Frontal cortex (tissue), 4 donors: ENCODE results near the gene AGPAT1. TPM values are rescaled to one million over a fixed set of nuclear protein-coding genes. Genes with fewer than 3 reads are reported as not detected.
A peak's percentile ranks its signal among the peaks of the same experiment; 100 is the strongest.
"Not testable (repeated sequence)": the region's sequence is repeated elsewhere in the genome, so short reads cannot be mapped to it uniquely, and the experiment has no call there.

ENCODE experiments used
- DNase-seq, 2 donors: peaks; one replicate each; pipeline ENCODE4 v3.0.0; 2012; ENCODE audit warnings: low spot score in 2 of 2
- FAIRE-seq: peaks from 2 replicates; lab custom pipeline; 2012; peaks lifted over from hg19 to GRCh38; lab: Jason Lieb, UNC
- total RNA-seq: library from RNA; depleted of rRNA; stranded (reverse); fragments of >200 nt; gene quantifications from one replicate; pipeline ENCODE4 v1.2.3, GENCODE V29; 2014
- donor health status: control.
- donor health status: control.
- donor health status: control.

The AGPAT1 gene, protein sequence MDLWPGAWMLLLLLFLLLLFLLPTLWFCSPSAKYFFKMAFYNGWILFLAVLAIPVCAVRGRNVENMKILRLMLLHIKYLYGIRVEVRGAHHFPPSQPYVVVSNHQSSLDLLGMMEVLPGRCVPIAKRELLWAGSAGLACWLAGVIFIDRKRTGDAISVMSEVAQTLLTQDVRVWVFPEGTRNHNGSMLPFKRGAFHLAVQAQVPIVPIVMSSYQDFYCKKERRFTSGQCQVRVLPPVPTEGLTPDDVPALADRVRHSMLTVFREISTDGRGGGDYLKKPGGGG
- total RNA-seq = 14.3 TPM

DNA sequence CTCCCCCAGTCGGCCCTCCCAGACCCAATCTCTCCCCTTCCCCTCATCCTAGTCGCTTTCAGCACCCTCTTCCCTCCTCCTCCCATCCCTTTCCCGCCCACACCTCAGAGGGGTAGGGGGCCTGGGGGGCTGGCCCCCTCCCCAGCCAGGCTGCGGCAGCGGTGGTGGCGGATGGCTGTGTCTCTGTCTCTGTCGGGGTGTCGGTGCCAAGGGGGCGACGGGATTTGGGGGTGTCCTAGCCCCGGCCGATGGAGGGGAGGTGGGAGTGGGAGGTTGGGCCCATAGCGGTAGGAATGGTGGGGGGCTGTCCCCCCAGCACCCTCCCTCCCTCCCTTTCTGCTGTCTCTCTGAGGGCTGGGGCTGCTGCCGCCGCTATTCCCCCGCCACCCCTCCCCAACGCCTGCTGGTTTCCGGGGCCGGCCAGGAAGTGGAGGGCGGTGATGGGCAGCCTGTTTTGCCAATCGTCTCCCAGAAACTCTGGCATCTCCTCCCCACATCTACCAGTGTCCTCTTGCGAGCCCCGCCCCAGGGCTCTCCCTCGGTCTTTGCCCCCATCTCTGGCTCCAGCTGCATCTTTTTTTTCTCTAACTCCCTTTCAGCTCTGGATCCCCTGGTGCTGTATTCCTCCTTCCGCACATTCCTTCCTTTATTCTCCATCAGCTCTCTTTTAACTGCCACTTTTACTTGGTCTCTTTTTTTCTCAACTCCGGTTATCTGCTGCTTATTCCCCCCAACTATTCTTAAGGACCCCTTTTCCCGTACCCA, at the start of gene AGPAT1:
Gene AGPAT1 (minus strand): TSS at position 374 of the 765 bp plus-strand sequence. CDS start 4,588 bp downstream, outside the sequence.
- DNase-seq (peak; percentile 89 to 97), FAIRE-seq (no peak)

DNA sequence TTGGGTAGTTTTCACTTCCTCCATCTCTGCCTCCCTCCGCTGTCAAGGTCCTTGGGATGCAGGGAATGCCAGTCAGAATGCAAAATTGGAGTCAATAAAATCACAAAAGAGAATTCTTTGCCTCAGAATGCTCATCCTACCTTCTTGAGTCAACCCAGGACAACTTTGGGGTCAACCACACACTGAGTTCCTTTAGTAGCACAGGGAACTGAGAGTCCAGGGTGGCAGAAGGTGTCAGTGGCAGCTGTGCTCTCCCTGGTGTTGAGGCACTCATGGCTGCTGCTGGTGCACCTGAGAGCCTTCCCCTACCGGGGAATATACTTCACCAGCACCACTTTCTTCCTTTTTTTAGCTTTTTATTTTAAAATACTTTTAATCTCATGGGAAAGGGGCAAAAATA, 48.8 kb upstream of the AGPAT1 start:
- FAIRE-seq = no peak
- DNase-seq = no peak

DNA sequence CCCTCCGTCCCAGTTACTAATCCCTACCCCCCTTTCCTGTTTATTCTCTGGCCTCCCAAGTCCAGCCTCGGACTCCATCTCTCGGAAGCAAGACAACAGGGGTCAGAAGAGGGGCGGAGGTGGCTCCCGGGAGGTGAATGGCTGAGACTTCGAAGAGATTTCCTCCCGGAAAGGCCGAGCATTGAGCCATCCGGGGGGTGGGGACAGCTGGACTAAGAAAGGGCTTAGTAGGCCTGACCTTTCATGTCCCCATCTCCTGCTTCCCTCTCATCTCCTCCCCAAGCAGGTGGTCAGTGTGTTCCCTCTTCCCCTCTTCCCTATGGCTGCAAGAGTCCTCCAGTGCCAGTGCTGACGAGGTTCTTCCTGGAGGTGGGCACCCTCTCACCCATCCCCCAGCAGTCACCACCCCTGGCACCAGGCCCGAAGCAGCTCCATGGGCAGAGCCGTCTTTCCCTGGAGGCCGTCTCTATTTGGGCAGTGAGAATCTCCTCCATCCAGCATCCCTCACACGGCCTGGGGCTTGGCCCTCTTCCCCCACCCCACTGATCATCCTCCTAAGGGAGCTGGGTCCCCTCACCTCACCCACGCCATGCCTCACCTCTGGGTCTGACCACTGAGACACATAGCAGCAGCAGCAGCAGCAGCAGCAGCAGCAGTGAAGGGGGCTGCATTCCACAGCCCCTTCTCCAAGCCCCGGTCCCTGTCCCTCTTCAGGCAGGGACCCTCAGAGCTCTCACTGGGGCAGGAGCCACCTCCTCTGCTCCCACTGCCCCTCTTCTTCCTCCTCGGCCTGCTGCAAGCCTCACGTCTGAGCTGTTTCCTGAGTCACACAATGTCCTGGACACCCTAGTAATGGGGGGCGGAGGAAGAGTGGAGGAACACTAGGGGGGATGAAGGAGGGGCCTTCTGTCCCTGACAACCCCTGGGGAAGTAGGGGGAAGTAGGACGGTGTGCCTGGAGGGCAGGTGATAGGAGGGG, 47.7 kb upstream of the AGPAT1 start, which contains the start of gene NOTCH4:
Gene NOTCH4 (minus strand): TSS at position 810 of the 978 bp plus-strand sequence. CDS start 139 bp downstream, at position 671.
- DNase-seq (no peak), FAIRE-seq (no peak)

DNA sequence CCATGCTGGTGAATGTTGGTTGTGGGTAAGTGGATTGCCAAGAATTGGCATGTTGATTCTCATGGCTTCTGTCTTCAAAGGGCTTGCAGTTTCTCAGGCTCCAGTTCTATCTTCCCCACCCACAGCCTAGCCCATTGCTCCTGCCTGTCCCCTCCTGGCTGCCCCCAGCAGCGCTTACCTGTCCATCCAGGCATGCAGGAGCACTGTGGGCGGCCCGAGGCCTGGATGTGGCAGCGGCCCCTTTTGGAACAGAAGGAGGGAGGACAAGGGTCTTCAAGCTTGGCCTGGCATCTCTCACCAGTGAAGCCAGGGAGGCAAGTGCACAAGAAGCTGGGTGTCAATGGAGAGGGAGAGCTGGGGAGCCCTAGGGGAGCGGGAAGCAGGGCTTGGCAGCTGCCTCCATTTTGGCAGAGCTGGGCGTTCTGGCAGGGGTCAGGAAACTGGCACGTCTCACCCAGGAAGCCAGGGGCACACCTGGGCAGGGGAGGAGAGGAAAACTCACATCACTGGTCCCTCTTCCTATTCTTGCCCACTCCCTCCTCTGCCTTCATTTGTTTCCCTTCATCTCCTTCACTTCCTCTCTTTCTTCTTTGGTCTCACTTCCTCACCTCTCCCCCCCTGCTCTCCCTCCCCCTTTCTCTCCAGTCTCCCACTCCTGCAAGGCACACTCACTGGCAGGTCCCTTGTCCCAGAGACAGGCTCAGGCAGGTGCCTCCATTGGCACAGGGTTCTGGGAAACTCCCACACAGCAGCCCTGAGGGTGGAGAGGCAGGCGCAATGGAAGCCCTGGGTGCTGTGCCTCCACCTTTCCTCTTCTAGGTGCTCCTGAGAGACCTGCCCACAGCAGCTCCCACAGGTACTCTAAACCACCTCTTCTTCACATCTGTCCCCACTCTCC, 46.7 kb upstream of the AGPAT1 start:
- DNase-seq (no peak), FAIRE-seq (no peak)

DNA sequence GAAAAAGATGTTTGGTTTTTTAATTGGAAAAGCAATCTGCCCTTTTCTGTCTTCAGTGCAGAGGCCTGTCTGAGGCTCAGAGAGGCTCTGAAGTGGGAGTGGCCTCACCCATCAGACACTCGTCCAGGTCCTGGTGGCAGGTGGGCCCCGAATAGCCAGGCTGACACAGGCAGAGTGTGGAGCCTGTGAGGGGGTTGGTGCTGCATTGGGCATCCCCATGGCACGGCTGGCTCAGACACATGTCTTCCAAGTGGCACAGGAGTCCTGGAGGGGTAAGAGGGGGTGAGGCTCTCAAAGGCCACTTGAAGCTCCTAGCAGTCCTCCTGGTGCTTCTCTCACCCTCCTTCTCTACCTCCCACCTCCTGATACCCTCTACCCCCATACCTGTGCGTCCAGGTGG, 44.1 kb upstream of the AGPAT1 start:
- FAIRE-seq (no peak), DNase-seq (no peak)

DNA sequence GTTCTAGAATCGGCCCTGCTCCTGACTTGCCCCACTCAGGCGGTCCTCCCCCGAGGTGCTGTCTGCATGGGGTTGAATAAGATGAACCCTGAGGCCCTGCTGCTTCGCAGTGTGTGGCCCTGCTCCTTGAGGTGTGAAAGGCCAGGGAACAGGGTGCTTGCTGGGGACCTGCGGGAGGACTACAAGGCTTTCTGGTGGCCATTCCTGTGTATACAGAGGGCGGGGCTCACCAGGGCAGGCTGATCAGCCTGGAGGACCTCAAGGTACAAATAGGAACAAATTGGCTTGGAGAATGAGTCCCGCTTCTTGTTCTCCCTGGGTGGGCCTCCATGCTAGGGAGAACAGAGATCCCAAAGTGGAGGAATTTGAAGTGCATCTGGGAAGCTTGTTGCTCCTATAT, 42.3 kb upstream of the AGPAT1 start:
- no peak for DNase-seq
- no peak for FAIRE-seq

DNA sequence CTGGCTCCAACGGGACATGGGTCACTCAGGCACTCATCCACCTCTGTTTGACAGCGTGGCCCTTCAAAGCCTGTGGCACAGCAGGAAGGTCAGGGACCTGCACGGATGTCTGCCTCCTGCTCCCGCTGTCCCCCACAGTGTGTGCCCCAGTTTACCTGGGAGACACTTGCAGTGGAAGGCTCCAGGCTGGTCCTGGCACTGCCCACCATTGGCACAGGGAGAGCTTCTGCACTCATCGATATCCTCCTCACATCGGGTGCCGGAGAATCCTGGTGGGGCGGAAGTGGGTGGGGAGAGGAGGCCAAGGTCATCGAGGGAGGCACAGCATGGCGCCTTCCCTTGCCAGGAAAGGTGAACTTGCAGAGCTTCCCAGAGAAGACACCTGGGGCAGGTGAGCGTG, 41.1 kb upstream of the AGPAT1 start:
- no peak for FAIRE-seq

DNA sequence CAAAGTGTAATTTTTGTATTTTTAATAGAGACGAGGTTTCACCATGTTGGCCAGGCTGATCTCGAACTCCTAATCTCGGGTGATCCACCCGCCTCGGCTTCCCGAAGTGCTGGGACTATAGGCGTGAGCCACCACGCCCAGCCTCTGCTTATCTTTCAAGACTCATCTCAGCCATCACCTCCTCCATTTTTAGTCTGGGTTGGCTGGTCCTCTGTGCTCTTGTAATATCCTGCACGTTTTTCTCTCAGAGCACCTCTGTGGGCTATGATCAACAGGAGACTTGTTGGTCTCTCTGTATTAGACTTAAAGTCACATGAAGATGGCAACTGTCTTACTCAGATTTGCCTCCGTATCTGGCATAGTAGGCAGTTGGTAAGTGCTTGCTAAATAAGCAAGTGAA, 40.4 kb upstream of the AGPAT1 start:
- DNase-seq = no peak
- FAIRE-seq = no peak

More for the DNA sequence above, 41.1 kb upstream of the AGPAT1 start:
- DNase-seq = no peak

DNA sequence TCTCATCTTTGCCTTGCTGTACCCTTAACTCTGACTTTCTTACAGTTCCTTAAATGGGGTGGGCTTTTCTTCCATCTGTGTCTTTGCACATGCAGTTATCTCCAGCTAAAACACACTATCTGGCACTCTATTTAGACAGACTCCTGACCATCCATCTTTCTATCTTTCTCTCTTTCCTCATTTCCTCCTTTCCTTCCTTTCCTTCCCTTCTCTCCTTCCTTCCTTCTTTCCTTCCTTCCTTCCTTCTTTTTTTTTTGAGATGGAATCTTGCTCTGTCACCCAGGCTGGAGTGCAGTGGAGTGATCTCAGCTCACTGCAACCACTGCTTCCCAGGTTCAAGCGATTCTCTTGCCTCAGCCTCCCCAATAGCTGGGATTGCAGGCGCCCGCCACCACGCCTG, 39.7 kb upstream of the AGPAT1 start:
- FAIRE-seq (no peak), DNase-seq (no peak)

DNA sequence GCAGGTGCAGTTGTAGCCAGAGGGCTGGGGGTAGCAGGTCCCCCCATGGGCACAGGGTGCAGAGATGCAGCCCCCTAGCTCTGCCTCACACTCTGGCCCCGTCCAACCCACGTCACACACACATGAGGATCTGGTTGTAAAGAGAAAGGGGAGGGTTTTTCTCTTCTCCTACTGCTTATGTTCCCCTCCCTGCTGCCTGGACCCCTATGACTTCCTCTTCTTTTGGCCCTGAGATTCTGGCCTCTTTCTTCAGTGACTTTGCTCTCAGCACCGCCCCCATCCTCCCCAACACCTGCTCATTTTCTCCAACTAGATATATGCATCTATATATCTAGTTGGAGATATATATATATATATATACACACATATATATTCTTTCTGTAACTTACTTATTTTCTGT, 38.2 kb upstream of the AGPAT1 start:
- no peak for DNase-seq
- no peak for FAIRE-seq

DNA sequence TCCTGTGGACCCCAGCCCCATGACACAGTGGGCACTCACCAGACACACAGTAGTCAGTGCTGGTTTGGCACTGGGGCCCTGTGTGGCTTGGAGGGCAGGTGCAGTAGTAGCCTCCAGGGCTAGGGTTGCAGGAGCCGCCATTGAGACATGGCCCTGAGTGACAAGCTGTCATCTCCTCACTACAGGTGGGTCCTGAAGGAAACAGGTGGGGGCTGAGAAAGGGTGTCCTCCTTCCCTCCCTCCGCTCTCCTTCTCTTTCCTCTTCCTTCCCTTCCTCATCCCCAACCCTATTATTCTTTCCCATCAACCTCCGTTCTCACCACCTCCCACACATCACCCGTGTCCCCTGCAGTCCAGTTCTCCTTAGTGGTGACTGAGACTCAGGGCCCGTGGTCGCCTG, 37.8 kb upstream of the AGPAT1 start:
- DNase-seq (no peak), FAIRE-seq (no peak)

DNA sequence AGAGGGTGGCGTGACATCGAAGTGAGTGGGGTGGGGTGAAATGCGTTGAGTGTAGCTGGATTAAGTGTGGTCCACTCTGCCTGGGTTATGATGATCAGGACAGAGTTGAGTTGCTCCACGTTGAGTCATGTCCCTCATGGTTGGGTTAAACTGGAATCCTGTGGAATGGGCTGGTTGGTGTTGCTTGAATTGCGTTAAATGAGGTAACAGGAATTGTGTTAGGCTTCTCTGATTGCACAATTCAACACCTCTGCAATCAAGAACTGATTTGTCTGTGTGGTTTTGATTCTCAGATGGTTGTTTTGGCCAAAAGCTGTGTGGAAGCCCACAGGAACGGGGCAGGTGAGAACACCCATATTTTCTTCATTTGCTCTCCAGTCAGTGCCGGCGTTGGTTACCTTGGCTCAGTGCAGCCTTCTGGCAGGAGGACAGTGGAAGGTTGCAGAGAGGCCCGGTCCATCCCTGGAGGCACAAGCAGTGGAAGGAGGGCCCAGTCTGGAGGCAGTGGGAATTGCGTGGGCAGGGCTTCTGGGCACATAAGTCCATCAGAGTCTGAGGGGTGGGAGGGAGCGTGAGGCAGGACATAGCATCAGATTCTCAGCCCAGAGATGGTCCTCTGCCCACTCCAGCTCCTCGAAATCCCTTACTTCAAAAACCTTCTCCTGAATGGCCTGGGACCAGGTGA, 36.3 kb upstream of the AGPAT1 start:
- no peak for DNase-seq
- FAIRE-seq = no peak

DNA sequence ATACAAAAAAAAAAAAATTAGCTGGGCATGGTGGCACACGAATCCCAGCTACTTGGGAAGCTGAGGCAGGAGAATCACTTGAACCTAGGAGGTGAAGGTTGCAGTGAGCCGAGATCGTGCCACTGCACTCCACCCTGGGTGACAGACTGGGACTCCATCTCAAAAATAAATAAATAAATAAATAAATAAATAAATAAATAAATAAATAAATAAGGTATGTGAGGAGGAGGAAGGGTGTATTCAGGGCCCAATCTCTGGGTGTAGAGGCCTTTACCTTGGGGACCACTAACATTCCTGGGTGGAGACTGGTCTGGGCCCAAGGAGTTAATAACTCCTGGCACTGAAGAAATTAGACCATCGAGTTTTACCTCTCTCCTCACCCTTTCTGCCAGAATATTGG, 35.5 kb upstream of the AGPAT1 start:
- FAIRE-seq, DNase-seq: not testable (repeated sequence)

DNA sequence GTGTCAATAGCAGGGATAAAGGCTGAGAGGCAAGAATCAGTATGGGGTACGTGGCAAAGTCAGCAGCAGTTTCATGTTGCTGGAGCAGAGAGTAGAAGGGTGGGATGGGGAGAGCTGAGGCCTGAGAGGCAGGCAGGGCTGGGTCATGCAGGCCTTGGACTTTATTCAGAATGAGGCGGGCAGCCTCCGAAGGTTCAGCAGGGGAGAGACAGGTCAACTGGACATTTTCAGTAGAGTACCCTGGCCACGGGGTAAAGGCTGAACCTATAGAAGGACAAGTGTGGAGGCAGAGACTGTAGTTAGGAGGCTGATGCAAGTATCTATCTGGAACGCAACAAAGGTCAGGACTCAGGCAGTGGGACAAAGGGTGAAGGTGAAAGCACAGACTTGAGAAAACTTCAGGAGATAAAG, 34.3 kb upstream of the AGPAT1 start:
- DNase-seq = no peak

DNA sequence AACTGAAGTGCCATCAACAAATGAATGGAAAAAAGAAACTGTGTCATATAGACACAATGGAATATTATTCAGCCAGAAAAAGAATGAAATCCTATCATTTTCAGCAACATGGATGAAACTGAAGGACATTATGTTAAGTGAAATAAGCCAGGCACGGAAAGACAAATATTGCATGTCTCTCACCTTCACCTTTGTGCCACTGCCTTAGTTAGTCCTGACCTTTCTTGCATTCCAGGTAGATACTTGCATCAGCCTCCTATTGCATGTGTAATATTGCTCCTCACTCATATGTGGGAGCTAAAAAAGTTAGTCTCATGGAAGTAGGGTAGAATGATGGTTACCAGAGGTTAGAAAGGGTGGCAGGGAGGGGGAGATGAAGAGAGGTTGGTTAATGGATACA, 33.1 kb upstream of the AGPAT1 start:
- FAIRE-seq (no peak), DNase-seq (no peak)

More for the DNA sequence above, 34.3 kb upstream of the AGPAT1 start:
- FAIRE-seq = no peak

DNA sequence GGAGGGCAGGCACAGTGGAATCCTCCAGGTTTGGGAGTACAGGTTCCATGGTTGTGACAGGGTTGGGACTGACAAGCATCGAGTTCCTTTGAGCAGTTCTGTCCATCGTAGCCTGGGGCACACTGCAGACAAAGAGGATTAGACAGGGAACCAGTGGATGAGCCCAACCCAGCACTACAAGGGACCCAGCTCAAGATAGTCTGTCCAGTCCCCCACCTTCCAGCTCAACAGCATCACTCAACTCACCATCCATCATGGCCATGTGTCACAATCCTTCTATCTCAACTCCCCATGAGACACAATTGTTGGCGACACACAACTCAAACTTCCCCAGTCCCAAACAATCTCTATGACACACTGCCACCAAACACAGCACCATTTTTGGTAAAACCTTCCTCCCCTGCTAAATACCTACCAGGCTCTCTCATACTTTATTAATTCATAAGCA, 28.4 kb upstream of the AGPAT1 start:
- no peak for FAIRE-seq
- DNase-seq = no peak

DNA sequence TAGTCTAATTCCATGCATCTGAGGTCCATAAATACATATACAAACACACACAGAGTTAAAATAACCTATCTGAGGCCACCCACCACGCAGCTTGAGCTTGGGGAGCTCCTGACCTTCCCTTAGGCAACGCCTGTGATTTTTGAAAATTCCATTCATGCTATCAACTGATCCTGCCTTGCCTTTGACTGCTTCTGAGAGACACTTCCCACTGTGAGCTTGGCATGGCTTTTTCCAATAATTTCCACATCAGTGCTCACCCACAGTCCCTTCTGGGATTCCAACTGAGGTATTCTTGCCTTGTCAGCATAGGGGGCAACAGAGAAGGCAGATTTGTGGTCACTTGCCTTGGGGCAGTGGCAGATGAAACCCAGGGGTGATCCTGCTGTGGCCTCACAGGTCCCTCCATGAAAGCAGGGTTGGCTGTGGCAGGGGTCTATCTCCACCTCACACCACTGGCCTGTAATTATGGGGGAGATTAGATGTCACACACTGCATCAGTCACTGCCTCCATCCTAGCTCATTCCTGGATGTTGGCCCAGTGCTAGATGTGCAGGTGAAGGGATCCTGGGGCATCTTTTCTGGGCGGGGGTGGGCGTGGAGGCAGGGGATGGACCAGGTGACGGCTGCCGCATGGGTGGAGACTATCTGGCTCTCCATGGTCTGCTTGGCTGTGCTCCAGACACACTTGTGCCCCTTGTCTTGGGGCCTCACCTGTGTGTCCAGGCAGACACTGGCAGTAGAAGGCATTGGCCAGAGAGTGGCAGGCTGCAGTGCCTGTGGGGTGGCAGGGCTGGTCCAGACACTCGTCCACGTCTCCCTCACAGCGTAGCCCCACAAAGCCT, 27.8 kb upstream of the AGPAT1 start:
- FAIRE-seq = no peak
- no peak for DNase-seq

DNA sequence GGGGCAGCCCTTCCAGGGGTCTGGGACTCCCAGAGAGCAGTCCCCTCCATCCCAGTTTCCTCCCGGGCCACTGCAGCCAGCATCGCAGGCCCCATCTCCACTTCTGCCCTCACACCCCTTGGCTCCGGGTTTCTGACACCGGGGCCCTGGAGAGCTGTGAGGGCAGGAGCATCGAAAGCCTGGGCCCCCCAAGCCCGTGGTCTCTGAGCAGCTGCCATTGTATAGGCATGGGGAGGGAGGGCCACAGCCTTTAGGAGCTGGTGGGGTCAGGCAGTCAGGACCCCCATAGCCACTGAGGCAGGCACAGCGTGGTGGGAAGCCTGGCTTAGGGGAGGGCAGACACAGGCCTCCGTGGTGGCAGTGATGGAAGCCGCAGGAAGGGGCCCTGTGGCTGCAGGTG, 26.3 kb upstream of the AGPAT1 start:
- DNase-seq (no peak), FAIRE-seq (no peak)
